DND-41 (cell line): ENCODE measurements around the gene TMEM8B.
A peak's percentile ranks its signal among the peaks of the same experiment; 100 is the strongest.

Source experiments
- ATAC-seq: fragments of 200-7000 bp; cut with Tn5 transposase; 3 replicates; pipeline ENCODE4 v1.9.1; 2021; ENCODE audit warnings: low read depth; ENCODE audit not compliant: insufficient read depth
- DNase-seq: peaks from one replicate; pipeline ENCODE4 v3.0.0-alpha.2; 2020
- H2AFZ ChIP-seq: 2 replicates; pipeline ENCODE4 v1.6.0; 2012; ENCODE audit warnings: low read depth, low read length
- H3K27ac ChIP-seq: 2 replicates; pipeline ENCODE4 v1.5.1; 2012; ENCODE audit warnings: low read length, inconsistent platforms
- H3K27me3 ChIP-seq: fragments of 200-600 bp; sonication (generic); 2 replicates; pipeline ENCODE4 v1.6.0; 2012; ENCODE audit warnings: low read length, mild to moderate bottlenecking, inconsistent platforms; ENCODE audit not compliant: insufficient read depth, poor library complexity
- H3K36me3 ChIP-seq: 2 replicates; pipeline ENCODE4 v1.5.1; 2012; ENCODE audit warnings: low read length, inconsistent platforms; ENCODE audit not compliant: insufficient read depth
- H3K4me1 ChIP-seq: 2 replicates; pipeline ENCODE4 v1.5.1; 2012; ENCODE audit warnings: mild to moderate bottlenecking, low read length; ENCODE audit not compliant: insufficient read depth
- H3K4me2 ChIP-seq: 2 replicates; pipeline ENCODE4 v1.6.0; 2012; ENCODE audit warnings: mild to moderate bottlenecking, moderate library complexity, low read length, inconsistent platforms; ENCODE audit not compliant: insufficient read depth
- H3K4me3 ChIP-seq, 2 experiments: fragments of 200-600 bp in 1 of 2; shearing (Covaris generic) in 1 of 2; 2 replicates each; pipeline ENCODE4 v1.5.1; 2012 to 2016; ENCODE audit warnings: inconsistent platforms in 2 of 2, low read length in 2 of 2, mild to moderate bottlenecking in 2 of 2, low read depth in 1 of 2, moderate library complexity in 1 of 2
- H3K79me2 ChIP-seq: 2 replicates; pipeline ENCODE4 v1.6.0; 2012; ENCODE audit warnings: low read length, inconsistent platforms; ENCODE audit not compliant: insufficient read depth
- H3K9ac ChIP-seq: 2 replicates; pipeline ENCODE4 v1.6.0; 2012; ENCODE audit warnings: low read depth, mild to moderate bottlenecking, inconsistent platforms, low read length, moderate library complexity
- H3K9me3 ChIP-seq: 2 replicates; pipeline ENCODE4 v1.5.1; 2012; ENCODE audit warnings: low read length, moderate library complexity, mild to moderate bottlenecking, inconsistent platforms; ENCODE audit not compliant: insufficient read depth, severe bottlenecking
- H4K20me1 ChIP-seq: 2 replicates; pipeline ENCODE4 v1.6.0; 2012; ENCODE audit warnings: low read length; ENCODE audit not compliant: insufficient read depth
- CTCF ChIP-seq: IDR thresholded peaks from 2 replicates; pipeline ENCODE4 v1.5.1; 2012; ENCODE audit warnings: borderline replicate concordance, low read length, moderate library complexity, mild to moderate bottlenecking; ENCODE audit not compliant: poor library complexity, severe bottlenecking; ENCODE audit errors: extremely low read depth
- EZH2 ChIP-seq: IDR thresholded peaks from 3 replicates; pipeline ENCODE4 v1.6.1; 2012; ENCODE audit warnings: borderline replicate concordance, low read depth, mild to moderate bottlenecking, moderate library complexity, low read length, inconsistent platforms; ENCODE audit not compliant: severe bottlenecking

Gene TMEM8B

GRCh38 chr9:35909687-35910612, 80.9 kb downstream of the TMEM8B start:
- Histone ChIP-seq H2AFZ (peak overlapping the region; percentile 67), H3K4me2 (no peak overlapping the region), H4K20me1 (no peaks in the 10 kb centered on the region), H3K4me3 (no peak overlapping the region), H3K4me1 (peaks cover 20% of the 10 kb centered on the region), H3K9ac (no peak overlapping the region), H3K79me2 (no peaks in the 10 kb centered on the region), H3K27me3 (no peaks in the 10 kb centered on the region), H3K36me3 (no peaks in the 10 kb centered on the region), H3K9me3 (no peaks in the 10 kb centered on the region), H3K27ac (no peak overlapping the region; the same call in 1 of the 2 replicates)
- TF ChIP-seq EZH2 = no peak
- TF ChIP-seq CTCF = no peak
- DNase-seq (no peak), ATAC-seq (no peak)

GRCh38 chr9:35910613-35911359, 81.8 kb downstream of the TMEM8B start:
- no peaks in the 10 kb centered on the region for H4K20me1 ChIP-seq
- DNase-seq = peak; percentile 53
- no peak overlapping the region for H3K4me3 ChIP-seq
- peaks cover 20% of the 10 kb centered on the region for H3K4me1 ChIP-seq
- no peaks in the 10 kb centered on the region for H3K79me2 ChIP-seq
- H2AFZ ChIP-seq = peak overlapping the region; percentile 67
- H3K27me3 ChIP-seq = no peaks in the 10 kb centered on the region
- no peak overlapping the region for H3K4me2 ChIP-seq
- H3K27ac ChIP-seq = peak overlapping the region; percentile 70
- no peak overlapping the region for H3K9ac ChIP-seq
- no peaks in the 10 kb centered on the region for H3K9me3 ChIP-seq
- TF ChIP-seq EZH2 (no peak), CTCF (peak; percentile 59)
- ATAC-seq = peak; percentile 76
- no peaks in the 10 kb centered on the region for H3K36me3 ChIP-seq

GRCh38 chr9:35911690-35912089, 82.7 kb downstream of the TMEM8B start:
- no peak for ATAC-seq
- TF ChIP-seq CTCF (no peak), EZH2 (no peak)
- no peak overlapping the region for H3K4me3 ChIP-seq
- no peak overlapping the region for H3K4me2 ChIP-seq
- H3K79me2 ChIP-seq = no peaks in the 10 kb centered on the region
- H3K36me3 ChIP-seq = no peaks in the 10 kb centered on the region
- H3K4me1 ChIP-seq = peaks cover 20% of the 10 kb centered on the region
- no peaks in the 10 kb centered on the region for H3K9me3 ChIP-seq
- H3K9ac ChIP-seq = no peak overlapping the region
- no peak overlapping the region for H3K27ac ChIP-seq
- no peaks in the 10 kb centered on the region for H4K20me1 ChIP-seq
- DNase-seq = no peak
- no peak overlapping the region for H2AFZ ChIP-seq
- H3K27me3 ChIP-seq = no peaks in the 10 kb centered on the region
